Left hindlimb (tissue), 1 donor: ENCODE data around the gene TSR1.

Experiments used
- DNase-seq: peaks from one replicate; pipeline ENCODE4 v3.0.0-alpha.2; 2018

Gene TSR1

GRCh38 chr17:2336215-2336851 lies at the start of gene TSR1:
TSR1 (minus strand) TSS chr17:2336457; CDS start chr17:2336427, 30 bp downstream.
- DNase-seq: peak; percentile 94

- DNase-seq: no peak
Measured at GRCh38 chr17:2385240-2386210, 49.3 kb upstream of the TSR1 start.

GRCh38 chr17:2384439-2385127 lies 48.3 kb upstream of the TSR1 start:
- DNase-seq: no peak

DNA sequence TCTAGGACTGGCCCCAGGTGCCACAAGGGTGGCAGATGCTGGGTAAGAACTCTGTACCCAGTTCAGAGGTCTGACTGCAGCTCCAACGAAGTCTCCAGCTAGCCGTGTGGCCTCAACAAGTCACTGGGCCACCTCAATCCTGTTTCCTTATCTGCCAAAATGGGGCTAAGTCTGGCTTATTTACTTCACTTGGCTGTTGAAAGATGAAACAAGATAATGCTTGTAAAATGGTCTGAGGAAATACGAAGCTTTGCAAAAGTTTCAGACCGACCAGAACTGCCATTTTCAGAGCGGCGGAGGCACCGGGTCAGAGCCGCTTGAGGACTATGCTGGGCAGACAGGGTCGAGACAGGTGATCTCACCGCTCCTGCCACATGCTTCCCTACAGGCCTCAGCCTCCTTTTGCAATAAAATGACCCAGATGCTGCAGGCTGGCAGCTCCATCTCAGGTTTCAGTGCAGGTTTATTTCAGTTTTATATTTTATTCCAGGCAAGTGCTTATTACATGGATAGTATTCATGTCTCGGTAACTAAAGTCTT lies 47.4 kb upstream of the TSR1 start:
- DNase-seq: no peak

GRCh38 chr17:2380950-2381649 lies 44.8 kb upstream of the TSR1 start:
- DNase-seq: no peak

DNA sequence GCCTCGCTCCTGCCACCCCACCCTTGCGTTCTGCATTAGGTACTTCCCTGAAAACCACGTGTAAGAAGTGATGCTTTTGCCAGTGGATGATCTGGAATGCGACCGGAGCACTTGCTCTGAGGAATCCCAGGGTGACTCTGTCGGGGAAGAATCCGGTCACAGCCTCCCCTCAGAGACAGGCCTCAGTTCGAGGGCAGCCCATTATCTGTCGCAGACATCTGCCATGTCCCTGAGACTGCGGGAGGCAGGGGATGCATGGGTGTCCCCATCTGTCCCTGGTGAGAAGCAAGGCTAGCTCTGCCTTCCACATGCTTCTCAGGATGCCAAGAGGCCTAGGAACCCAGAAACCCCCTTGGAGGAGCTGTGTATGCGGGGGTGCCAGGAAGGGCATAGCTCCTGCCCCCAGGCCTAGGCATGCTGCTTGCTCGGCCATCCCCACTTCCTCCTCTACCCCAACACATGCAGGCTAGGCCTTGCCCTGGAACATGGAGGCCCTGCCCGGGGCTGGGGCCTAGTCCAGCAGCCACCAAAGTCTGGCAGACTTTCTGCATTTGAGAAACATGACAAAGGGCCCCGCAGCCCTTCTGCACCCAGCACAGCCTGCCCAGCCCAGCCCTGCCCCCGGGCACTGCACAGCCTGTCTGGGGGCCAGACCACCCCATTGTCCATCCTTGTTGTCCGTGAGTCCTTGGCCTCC lies 44.1 kb upstream of the TSR1 start:
- DNase-seq: no peak

- DNase-seq: no peak
Measured at GRCh38 chr17:2379489-2380225, 43.4 kb upstream of the TSR1 start.

DNA sequence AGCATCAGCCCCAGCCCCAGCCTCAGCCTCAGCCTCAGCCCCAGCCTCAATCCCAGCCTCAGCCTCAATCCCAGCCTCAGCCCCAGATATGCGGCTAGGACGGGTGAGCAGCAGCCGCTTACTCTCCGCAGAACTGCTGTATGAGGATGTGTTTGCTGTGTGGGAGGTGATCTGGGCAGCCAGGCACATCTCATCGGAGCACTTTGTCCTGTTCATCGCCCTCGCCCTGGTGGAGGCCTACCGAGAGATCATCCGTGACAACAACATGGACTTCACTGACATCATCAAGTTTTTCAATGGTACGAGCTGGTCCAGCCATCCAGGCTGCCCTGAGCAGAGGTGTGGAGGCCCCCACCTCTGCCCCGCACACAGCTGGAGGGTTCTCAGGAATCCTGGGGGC lies 42.6 kb upstream of the TSR1 start:
- no peak for DNase-seq

DNA sequence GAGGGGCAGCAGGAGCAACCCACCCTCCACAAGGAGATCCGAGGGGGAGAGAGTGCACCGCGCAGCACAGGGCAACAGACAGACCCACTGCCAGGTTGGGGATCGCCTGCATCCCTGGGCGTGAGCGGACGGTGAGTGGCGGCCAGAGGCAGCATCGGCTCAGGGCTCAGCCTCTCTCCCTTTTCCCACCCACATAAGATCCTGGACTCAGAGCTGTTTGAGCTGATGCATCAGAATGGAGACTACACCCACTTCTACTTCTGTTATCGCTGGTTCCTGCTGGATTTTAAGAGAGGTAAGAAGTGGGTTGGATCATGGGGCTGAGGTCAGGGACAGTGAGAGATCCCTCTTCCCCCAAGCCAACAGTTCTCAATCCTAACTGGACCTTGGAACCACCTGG lies 41.4 kb upstream of the TSR1 start:
- no peak for DNase-seq

GRCh38 chr17:2376107-2376506 lies 39.9 kb upstream of the TSR1 start:
- DNase-seq: no peak

- no peak for DNase-seq
Measured at GRCh38 chr17:2375406-2375805, 39.1 kb upstream of the TSR1 start.

GRCh38 chr17:2374549-2375285 lies 38.5 kb upstream of the TSR1 start:
- DNase-seq: no peak

DNA sequence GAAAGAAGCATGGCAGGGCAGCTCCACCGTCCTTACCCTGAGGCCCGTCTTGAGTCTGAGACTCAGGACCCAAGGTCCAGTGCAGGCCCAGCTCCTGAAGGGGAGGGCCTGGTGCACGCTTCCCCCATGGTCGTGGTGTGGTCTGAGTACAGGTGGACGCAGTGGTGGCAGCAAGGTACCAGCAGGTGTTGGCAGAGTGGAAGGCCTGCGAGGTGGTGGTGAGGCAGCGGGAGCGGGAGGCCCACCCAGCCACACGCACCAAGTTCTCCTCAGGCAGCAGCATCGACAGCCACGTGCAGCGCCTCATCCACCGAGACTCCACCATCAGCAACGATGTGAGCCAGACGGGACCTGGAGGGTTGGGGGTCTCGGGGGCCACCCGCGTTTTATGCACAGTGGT lies 36.9 kb upstream of the TSR1 start:
- DNase-seq: no peak

DNA sequence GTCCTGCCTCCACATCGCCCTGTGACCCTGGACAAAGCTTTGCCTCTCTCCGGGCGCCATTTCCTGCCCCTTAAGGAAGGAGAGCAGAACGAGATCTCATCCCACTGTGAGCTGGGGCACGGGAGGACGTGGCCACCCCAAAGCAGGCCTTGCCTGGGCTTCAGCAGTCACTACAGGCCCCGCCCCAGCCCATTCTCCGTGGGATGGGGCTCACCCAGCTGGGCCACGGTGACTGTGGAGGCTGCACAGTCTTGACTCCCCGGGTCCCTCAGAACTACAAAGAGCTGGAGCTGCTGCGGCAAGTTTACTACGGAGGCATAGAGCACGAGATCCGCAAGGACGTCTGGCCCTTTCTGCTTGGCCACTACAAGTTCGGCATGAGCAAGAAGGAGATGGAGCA lies 36.4 kb upstream of the TSR1 start:
- no peak for DNase-seq

- no peak for DNase-seq
Measured at GRCh38 chr17:2372180-2372579, 35.9 kb upstream of the TSR1 start.

DNA sequence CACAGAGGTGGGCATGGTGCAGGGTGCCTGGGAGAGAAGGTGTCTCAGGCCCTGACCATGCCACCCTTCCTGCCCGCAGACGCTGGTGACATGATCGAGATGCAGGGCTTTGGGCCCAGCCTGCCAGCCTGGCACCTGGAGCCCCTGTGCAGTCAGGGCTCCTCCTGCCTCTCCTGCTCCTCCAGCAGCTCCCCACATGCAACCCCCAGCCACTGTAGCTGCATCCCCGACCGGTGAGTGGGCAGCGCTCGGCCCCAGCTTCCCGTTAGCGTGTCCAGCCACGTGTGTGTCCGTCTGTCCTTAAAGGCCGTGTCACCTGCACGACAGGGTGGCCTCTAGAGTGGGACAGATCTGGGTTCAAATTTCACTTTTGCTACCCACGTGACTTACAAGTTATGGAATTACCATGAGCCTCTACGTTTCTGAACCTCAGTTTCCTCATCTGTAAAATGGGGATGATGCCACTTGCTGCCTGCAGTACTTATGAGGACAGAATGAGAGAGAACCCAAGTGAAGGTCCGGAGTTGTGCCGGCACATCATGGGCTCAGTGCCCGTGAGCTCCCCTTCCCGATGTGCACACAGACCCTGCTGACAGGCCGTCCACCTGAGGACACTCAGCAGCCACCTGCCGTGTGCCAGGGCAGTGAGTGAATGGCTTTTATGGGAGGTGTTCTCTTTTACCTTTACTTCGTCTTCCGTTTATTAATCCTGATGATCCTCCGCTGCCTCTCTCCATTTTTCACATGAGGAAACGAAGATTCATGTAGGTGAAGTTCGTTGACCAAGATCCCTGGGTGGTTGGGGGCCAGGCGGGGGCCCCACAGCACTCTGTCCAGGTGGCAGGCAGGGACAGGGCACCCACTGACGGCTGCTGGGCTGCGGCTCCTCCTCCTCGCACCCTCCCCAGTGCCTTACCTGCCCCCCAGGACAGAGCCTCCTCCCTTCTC lies 35.2 kb upstream of the TSR1 start:
- no peak for DNase-seq

GRCh38 chr17:2370211-2370589 lies 33.9 kb upstream of the TSR1 start:
- DNase-seq: no peak

- no peak for DNase-seq
Measured at GRCh38 chr17:2369551-2370210, 33.4 kb upstream of the TSR1 start.

- DNase-seq: no peak
Measured at GRCh38 chr17:2369039-2369438, 32.8 kb upstream of the TSR1 start.
